GM19035 (cell line): ENCODE data around the gene CASP9.
"Not testable (repeated sequence)": the region's sequence is repeated elsewhere in the genome, so short reads cannot be mapped to it uniquely, and the experiment has no call there.

ENCODE experiments used
- ATAC-seq: cut with Tn5 transposase; IDR thresholded peaks from one replicate; pipeline ENCODE4 v1.9.1; 2021; ENCODE audit not compliant: unreplicated experiment

The CASP9 gene

DNA sequence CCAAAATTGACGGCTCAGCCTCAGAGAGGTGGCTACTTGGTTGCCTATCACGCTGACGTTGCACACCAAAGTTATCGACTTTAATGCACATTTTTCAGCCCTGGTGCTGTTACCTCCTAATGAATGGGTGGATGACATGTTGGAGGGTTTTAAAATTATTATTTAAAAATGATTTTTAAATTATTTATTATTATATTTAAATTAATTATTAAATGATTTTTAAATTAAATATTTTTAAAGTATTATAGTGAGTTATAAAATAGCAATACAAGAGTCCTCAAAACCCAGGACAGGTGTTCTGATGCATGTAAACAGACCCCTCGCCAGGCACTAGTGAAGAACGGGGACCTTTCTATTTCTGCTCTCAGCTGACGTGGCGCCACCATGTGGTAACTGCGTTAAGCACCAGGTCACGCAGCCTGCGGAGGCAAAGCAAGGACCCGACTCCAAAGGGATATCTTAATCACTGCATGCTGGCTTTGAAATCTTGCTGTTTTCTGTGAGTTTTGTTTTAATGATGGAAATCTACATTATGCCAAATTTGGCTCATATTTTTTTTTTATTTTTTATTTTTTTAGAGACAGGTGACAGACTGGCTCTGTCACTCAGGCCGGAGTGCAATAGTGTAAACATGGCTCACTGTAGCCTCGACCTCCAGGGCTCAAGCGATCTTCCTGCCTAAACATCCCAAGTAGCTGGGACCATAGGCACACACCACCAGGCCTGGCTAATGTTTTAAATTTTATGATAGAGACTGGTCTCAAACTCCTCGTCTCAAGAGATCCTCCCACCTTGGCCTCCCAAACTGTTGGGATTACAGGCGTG lies 22.6 kb downstream of the CASP9 start:
- ATAC-seq, result no peak

DNA sequence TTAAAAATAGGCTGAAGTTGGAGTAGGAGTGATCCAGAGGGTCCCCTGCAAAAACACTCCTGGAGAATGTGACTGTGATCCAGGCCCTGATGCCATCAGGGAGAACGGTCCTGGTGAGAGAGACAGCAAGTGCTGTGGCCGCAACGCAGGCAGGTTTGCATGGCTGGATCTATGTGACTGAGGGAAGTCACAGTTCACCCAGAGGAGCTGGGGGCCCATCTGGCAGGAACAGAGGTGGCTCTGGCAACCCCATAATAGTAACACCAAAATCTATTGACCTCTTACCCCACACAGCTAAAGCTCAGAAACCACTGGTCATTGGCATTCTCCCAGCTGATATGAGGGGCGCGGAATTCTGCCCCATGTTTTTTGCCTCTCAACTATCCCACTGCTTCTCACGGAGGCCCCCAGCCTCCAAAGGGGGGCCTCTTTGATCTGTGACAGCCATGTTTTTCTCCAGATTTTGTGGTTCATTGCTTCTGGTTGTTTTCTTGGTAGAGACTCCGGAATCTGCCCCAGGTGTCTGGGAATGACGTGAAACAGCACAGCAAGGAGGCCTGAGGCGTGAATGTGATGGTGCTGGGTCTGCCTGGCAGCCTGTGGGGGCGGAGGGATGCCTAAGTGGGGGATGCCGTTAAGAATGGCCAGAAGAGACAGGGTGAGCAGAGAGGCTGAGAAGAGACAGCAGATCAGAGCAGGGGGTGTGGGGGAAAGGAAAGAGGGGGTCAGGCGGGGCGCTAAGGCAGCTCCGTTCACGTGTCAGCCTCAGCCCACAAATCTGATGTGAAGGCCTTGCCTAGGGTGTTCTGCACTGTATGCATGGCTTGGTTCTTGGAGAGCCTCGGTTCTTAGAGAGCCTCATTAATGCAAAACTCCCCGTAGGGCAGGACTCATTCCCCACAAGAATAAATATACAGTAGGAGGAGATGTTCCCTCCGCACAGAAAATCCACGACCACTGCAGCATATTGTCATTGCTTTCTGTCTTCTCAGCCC lies 23.5 kb downstream of the CASP9 start:
- no peak for ATAC-seq

GRCh38 chr1:15493869-15494390 lies 30.1 kb downstream of the CASP9 start:
- no peak for ATAC-seq

GRCh38 chr1:15492596-15492995 lies 31.4 kb downstream of the CASP9 start:
- ATAC-seq, result no peak

GRCh38 chr1:15491010-15491409 lies 33.0 kb downstream of the CASP9 start:
- not testable (repeated sequence) for ATAC-seq

DNA sequence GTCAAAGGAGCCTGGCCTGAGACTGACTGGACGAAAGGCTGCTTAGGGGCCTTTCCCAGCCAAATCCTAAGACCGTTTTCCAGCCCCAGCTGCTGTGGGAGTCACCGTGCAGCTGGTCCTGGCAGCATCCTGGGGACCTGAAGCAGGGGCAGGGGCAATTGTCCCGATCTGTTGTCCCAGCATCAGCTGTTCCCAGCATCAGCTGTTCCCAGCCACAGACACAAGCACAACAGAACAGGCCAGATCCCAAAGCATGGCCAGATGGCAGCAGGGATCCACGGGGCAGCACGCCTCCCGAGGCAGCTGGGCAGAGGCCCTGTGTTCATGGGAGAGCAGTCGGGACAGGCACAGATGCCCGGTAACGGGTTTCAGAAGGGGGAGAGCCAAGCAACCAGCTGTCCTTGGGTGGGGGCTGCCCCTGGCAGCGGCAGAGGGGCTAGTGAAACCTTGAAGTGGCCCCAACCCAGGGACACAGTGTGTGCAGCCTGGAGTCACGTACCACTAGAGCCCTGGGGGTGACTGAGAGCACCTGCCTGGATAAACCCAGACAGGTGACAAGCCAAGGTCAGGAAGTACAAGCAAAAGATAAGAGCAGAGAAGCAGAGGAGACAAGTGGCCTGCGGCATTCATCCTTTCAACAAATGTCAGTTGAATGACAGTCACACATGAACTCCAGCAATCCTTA lies 34.8 kb downstream of the CASP9 start:
- ATAC-seq, result no peak

- ATAC-seq, result no peak
These were observed 35.6 kb downstream of the CASP9 start for GRCh38 chr1:15488371-15488770.

DNA sequence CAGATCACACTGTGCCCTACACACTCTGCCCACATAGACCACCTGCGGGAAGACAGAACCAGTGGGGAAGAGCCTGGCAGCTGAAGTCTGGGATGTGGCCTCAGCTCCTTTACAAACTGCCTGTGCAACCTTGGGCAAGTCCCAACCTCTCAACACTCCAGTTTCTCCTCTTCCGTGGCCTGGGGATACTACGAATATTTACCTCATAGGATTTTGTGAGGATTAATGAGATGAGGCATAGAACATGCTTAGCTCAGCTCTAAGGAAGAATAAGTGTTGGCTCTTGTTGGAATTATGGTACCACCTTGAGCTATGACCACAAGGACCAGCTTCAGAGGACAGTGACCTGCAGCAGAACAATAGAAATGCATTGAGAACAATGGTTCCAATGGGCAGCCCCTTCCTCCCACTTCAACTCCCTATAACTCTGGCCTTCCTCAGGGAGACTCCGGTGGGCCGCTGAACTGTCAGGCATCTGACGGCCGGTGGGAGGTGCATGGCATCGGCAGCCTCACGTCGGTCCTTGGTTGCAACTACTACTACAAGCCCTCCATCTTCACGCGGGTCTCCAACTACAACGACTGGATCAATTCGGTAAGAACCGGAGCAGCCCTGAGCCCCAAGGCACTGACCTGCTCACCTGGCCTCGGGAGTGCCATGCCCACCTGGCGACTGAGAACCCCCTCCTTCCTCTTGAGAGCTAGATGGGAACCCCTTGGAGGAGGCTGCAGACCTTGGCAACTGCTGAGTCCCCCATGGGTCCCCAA lies 37.0 kb downstream of the CASP9 start:
- ATAC-seq, result not testable (repeated sequence)

- no peak for ATAC-seq
These were observed 38.4 kb downstream of the CASP9 start for GRCh38 chr1:15485636-15486035.

GRCh38 chr1:15484443-15484842 lies 39.6 kb downstream of the CASP9 start:
- not testable (repeated sequence) for ATAC-seq

DNA sequence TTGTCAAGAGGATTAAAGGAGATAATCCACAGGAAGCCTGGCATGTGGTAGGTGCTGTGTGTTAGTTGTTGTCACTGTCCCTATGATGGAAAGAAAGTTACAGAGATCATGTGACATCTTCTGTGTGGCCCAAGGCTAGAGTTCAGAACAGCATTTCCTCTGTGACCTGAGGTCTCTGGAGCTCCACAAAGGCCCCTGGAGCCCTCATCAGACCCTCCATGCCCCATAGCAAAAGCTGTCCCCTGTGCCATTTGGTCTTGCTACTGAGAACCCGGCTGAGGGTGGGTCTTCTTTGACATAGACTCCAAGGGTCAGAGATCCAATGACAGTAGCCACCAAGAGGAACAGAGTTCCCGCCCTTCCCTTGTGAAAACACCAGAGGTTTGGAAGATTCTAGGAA lies 40.0 kb downstream of the CASP9 start:
- ATAC-seq, result no peak

- not testable (repeated sequence) for ATAC-seq
These were observed 41.0 kb downstream of the CASP9 start for GRCh38 chr1:15482983-15483543.

DNA sequence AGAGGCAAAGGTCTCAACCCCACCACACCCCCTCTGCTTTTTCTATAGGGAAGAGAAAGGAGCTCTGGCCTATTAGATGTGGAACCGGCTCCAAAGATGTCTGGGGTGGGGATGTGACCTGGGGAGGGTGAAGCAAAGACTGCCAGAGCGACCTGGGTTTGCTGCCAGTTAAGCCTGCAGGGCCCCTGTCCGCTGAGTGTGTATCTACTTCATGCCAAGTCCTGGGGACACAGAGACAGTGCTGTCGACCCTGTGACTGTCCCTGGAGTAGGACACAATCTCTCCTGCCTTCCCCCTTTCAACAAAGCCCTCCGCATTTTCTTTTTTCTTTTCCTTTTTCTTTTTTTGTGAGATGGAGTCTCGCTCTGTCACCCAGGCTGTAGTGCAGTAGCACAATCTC lies 41.6 kb downstream of the CASP9 start:
- not testable (repeated sequence) for ATAC-seq

DNA sequence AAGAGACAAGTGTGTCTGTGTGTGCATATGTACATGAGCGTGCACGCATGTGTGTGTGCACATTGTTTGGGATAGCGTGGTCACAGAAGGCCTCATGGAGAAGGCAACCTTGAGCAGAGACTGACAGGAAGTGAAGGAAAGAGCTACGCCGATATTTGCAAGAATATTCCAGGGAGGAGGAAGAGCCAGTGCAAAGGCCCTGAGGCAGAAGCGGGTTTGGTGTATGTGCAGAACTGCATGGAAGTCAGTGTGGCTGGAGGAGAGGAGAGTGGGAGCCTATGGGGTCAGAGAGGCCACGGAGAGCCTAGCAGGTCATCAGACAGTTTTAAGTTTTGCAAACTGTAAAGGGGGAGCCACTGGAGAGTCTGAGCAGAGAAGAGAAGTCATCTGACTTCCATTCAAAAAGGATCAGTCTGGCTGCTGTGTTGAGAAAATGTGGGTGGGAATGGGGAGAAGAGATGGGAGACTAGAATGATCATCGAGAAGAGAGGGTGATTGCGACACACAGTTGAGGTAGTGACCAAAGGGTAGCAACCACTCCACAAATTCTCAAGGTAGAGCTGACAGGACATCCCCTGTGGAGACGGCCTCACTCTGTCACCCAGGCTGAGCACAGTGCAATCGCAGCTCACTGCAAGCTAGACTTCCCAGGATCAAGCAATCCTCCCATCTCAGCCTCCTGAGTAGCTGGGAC lies 44.2 kb downstream of the CASP9 start:
- no peak for ATAC-seq

DNA sequence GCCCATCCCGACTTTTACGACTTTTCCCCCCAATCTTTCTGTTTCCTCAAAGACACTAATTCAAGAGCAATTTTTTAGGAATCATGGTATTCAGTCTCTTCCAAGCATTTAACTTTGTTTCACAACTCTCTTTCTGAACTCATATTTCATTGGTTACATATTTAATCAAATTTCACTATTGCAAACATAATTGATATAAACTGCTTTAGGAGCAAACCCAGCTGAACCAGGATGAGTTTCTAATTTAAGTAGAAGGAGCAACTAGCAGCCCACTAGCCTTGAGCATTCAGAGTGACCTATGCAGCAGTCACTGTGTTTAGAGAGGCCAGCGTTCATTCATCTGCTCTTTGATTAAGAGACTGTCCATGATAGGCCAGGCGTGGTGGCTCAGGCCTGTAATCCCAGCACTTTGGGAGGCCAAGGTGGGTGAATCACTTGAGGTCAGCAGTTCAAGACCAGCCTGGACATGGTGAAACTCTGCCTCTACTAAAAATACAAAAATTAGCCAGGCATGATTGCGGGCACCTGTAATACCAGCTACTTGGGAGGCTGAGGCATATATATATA lies 46.3 kb downstream of the CASP9 start:
- no peak for ATAC-seq

GRCh38 chr1:15476927-15477326 lies 47.1 kb downstream of the CASP9 start:
- ATAC-seq, result no peak

DNA sequence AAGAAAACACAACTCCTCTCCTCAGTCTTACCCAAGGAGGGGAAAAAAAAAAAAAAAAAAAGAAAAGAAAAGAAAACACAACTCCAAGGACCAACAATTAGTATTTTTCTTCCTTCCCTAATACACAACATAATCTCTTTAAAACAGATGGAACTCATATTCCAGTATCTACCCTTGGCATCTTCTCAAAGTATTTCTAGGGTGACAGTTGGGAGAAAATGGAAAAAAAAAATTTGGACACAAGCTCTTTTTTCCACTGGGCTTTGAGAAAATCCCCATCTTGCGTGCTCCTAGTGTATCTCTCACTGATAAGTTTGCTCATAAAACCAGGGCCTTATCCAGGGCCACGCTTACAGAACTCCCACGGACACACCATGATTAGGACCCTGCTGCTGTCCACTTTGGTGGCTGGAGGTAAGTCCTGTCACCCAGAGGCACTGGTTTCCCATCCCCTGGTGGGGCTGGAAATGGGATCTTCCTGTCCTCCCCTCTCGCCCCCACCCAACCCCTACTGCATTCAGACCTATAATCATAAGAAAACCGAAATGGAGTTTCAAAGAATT lies 48.2 kb downstream of the CASP9 start, which contains the start of gene CELA2B:
TSS of gene CELA2B (plus strand) at position 353 of the 563 bp plus-strand sequence. CDS start at position 375, 22 bp downstream.
- no peak for ATAC-seq

DNA sequence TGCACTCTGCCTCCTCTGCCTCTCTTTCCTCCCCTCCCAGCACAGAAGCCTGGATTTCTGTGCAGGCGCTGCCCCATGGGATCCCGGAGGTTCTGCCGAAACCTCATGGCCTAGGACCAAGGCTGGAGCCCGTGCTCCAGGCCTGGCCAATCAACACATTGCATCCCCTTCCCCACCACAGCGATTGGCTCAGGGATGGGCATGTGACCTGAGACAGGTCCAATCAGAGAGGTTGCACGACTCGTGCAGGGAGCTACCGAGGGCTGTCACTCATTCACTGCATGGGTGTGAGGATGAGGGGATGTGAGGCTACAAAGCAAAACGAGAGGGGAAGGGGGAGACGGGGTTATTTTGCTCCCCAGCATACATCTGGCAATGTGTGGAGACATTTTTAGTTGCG lies 51.4 kb downstream of the CASP9 start:
- no peak for ATAC-seq
